ENCODE results near the gene SMG6. TPM values are rescaled to one million over a fixed set of nuclear protein-coding genes. Genes with fewer than 3 reads are reported as not detected.

SMG6 gene
- total RNA-seq, 1 experiment from 2014 or later: 36.1 TPM

DNA sequence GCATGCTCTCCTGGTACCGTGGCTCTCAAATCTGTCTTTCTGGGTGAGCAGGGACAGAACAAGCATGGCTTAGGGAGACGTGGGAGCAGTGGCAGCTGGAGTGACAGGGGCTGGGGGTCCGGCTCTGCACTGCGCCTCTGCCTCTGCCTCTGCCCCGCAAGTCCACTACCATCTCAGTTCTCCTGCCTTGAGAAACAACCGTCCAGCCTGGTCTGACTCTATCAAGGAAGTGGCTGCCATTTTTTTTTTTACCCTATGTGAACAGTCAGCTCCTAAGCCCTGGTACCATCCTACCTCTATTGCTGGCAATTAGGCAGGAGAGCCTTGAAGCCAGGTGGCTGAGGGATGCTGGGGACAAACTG, 232.6 kb downstream of the SMG6 start:
- Histone ChIP-seq H3K27me3 (replicated peaks; ENCODE audit: insufficient read depth, low read depth, low read length, poor library complexity) (no peaks in the 10 kb centered on the region), H3K4me1 (ENCODE audit: insufficient read depth, low read length, poor library complexity, severe bottlenecking) (peaks cover 12% of the 10 kb centered on the region), H3K9me3 (ENCODE audit: low read depth, low read length, poor library complexity, severe bottlenecking) (no peaks in the 10 kb centered on the region), H3K4me3 (ENCODE audit: low read depth, low read length, poor library complexity, severe bottlenecking) (no peak overlapping the region), H3K36me3 (ENCODE audit: insufficient read depth, low read length, poor library complexity, severe bottlenecking) (peaks cover 10% of the 10 kb centered on the region), H3K27ac (ENCODE audit: low read depth, low read length, poor library complexity, severe bottlenecking) (no peak overlapping the region)
- no peak for TF ChIP-seq EZH2 (IDR thresholded peaks at IDR 0.05; ENCODE audit: borderline replicate concordance, low read depth, low read length, poor library complexity, severe bottlenecking)
- TF ChIP-seq CTCF (conservative IDR thresholded peaks at IDR 0.05; ENCODE audit: low read depth, low read length): no peak
- DNase-seq (ENCODE audit: low spot score): no peak
- BruUV-seq (replicated peaks): no TSS peak
- ChIA-PET POLR2A (ENCODE audit: low non-redundant PET) (no interaction called here), CTCF (no interaction called here)
- intact Hi-C loops (cut with micrococcal nuclease; ENCODE audit: unreplicated experiment): no loop called here

GRCh38 chr17:2070241-2071023, 233.2 kb downstream of the SMG6 start:
- CTCF ChIA-PET: no interaction called here
- H3K27ac ChIP-seq (ENCODE audit: low read depth, low read length, poor library complexity, severe bottlenecking): no peak overlapping the region
- H3K36me3 ChIP-seq (ENCODE audit: insufficient read depth, low read length, poor library complexity, severe bottlenecking): peaks cover 11% of the 10 kb centered on the region
- TF ChIP-seq CTCF (conservative IDR thresholded peaks at IDR 0.05; ENCODE audit: low read depth, low read length): no peak
- TF ChIP-seq EZH2 (IDR thresholded peaks at IDR 0.05; ENCODE audit: borderline replicate concordance, low read depth, low read length, poor library complexity, severe bottlenecking): no peak
- intact Hi-C loops (cut with micrococcal nuclease; ENCODE audit: unreplicated experiment): no loop called here
- BruUV-seq (replicated peaks): no TSS peak
- no peak overlapping the region for H3K4me3 ChIP-seq (ENCODE audit: low read depth, low read length, poor library complexity, severe bottlenecking)
- DNase-seq (ENCODE audit: low spot score): no peak
- POLR2A ChIA-PET (ENCODE audit: low non-redundant PET): no interaction called here
- H3K9me3 ChIP-seq (ENCODE audit: low read depth, low read length, poor library complexity, severe bottlenecking): no peaks in the 10 kb centered on the region
- H3K27me3 ChIP-seq (replicated peaks; ENCODE audit: insufficient read depth, low read depth, low read length, poor library complexity): no peaks in the 10 kb centered on the region
- peaks cover 12% of the 10 kb centered on the region for H3K4me1 ChIP-seq (ENCODE audit: insufficient read depth, low read length, poor library complexity, severe bottlenecking)

DNA sequence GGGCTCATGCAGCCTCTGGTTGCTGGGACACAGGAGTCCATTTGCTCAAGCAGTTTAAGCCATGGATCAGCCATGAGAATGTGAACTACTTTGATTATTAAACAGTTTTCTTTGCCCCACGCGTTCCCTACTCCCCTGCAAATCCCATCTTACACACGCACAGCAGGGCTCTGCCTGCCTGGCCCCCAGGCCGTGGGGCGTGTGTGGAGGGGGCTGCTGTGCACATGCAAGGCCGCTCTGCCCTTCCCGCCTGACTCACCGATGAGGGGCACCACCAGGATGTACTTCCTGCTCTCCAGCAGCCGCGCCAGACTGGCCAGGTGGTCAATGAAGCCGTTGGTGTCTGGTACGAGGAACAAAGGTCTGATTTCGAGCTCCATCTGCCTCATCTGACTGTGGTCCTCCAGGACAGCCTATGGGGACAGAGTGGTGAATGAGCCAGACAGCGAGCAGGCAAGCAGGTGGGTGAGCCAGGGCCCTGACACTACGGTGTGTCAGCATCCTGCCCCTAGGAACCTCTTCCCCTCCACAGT, 235.0 kb downstream of the SMG6 start:
- intact Hi-C loops (cut with micrococcal nuclease; ENCODE audit: unreplicated experiment): no loop called here
- TF ChIP-seq CTCF (conservative IDR thresholded peaks at IDR 0.05; ENCODE audit: low read depth, low read length) (no peak), EZH2 (IDR thresholded peaks at IDR 0.05; ENCODE audit: borderline replicate concordance, low read depth, low read length, poor library complexity, severe bottlenecking) (no peak)
- H3K4me3 ChIP-seq (ENCODE audit: low read depth, low read length, poor library complexity, severe bottlenecking): no peak overlapping the region
- H3K27me3 ChIP-seq (replicated peaks; ENCODE audit: insufficient read depth, low read depth, low read length, poor library complexity): no peaks in the 10 kb centered on the region
- no peak overlapping the region for H3K27ac ChIP-seq (ENCODE audit: low read depth, low read length, poor library complexity, severe bottlenecking)
- H3K36me3 ChIP-seq (ENCODE audit: insufficient read depth, low read length, poor library complexity, severe bottlenecking): peaks cover 26% of the 10 kb centered on the region
- CTCF ChIA-PET: no interaction called here
- BruUV-seq (replicated peaks): no TSS peak
- peaks cover 16% of the 10 kb centered on the region for H3K4me1 ChIP-seq (ENCODE audit: insufficient read depth, low read length, poor library complexity, severe bottlenecking)
- POLR2A ChIA-PET (ENCODE audit: low non-redundant PET): no interaction called here
- no peak for DNase-seq (ENCODE audit: low spot score)
- no peaks in the 10 kb centered on the region for H3K9me3 ChIP-seq (ENCODE audit: low read depth, low read length, poor library complexity, severe bottlenecking)
